ENCODE measurements around the gene FLAD1. TPM values are rescaled to one million over a fixed set of nuclear protein-coding genes. Genes with fewer than 3 reads are reported as not detected.

The FLAD1 gene
- total RNA-seq, 2 donors from 2014 or later = 31.5 to 35.3 TPM

DNA sequence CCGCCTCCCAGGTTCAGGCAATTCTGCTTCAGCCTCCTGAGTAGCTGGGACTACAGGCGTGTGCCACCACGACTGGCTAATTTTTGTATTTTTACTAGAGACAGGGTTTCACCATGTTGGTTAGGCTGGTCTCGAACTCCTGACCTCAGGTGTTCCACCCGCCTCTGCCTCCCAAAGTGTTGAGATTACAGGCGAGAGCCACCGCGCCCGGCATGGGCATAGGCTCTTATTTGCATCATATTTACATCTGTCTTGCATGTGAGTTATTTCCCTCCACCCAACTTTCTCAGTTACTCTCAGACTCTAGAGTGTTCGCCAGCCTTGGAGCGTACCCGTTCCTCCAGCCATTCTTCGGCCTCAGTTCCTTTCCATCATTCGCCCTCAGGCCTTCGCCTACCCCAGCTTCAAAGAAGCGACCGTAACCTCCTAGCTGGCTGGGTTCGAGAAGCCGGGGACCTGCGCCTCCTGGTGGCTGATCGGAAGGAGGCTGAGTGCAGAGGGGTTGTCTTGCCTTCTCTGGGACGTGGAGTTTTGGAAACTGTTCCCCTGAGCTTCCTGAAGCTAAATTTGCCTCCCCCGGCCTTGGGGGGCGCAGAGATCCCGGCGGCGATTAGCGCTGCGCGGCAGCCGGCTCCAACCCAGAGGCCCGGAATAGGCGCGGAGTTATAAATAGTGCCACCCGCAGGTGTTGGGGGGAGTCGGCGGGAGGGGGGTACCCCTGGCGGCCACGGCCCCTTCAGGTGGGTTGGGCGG lies 15.8 kb downstream of the FLAD1 start:
- intact Hi-C loops (cut with DNase I) = loop anchor here (5.0 kb wide), 1 partner anchor 37 kb away; the partner anchor contains the start of gene PYGO2

DNA sequence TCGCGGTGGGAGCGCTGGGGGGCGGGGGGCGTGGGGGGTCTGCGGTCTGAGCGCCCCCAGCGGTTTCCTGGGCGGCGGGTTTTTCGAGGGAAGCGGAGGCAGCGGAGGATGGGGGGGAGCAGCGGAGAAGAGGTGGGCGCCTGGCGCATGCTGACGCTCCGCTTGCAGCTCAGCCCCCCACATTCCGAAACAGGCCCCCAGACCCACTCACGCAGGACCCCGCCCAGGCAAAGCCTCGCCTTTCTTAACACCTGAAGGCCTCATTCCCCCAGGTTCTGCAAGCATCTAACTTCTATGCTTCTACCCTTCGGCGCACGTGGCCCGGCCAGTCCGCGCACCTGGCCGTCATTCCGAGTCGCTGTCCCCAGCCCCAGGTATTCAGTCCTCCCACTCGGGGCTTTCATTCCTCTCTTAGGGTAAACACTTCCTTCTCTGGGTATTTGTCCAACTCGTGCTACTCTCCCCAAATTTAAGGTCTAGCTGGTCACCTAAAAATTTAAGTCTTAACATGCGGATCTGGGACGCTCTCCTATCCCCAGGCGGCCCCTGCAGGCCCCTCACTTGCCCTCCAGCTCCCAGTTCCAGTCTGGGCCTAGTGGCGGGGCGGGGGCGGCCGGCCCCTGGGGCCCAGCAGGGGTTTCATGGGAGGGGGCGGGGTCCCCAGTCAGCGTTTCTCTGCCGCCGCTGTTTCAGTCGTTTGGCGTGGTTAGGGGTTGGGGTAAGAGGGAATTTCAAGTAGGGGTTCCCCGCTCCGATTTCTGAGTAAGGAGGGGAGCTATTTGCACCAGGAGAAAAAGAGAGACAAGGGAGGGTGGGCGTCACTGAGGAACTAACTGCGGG lies 16.6 kb downstream of the FLAD1 start:
- Histone ChIP-seq H3K4me1 (replicated peaks) (peaks cover 11% of the 10 kb centered on the region), H3K4me3 (peak overlapping the region; percentile 68 to 97), H3K9me3 (no peaks in the 10 kb centered on the region), H3K36me3 (no peaks in the 10 kb centered on the region), H3K27ac (peak overlapping the region; percentile 100), H3K27me3 (replicated peaks; ENCODE audit: insufficient read depth) (no peaks in the 10 kb centered on the region)
- DNase-seq (ENCODE audit: low spot score) = peak; percentile 57
- intact Hi-C loops (cut with DNase I) = loop anchor here (2.0 to 5.0 kb wide), 2 partner anchors 25 to 37 kb away; partner anchors contain the start of genes CKS1B and PYGO2
- 2% methylated on average over 46 of the region's 50 CpGs for WGBS
- peak; percentile 9 for TF ChIP-seq POLR2AphosphoS5 (IDR thresholded peaks at IDR 0.05)
- TF ChIP-seq, protein P1, sequence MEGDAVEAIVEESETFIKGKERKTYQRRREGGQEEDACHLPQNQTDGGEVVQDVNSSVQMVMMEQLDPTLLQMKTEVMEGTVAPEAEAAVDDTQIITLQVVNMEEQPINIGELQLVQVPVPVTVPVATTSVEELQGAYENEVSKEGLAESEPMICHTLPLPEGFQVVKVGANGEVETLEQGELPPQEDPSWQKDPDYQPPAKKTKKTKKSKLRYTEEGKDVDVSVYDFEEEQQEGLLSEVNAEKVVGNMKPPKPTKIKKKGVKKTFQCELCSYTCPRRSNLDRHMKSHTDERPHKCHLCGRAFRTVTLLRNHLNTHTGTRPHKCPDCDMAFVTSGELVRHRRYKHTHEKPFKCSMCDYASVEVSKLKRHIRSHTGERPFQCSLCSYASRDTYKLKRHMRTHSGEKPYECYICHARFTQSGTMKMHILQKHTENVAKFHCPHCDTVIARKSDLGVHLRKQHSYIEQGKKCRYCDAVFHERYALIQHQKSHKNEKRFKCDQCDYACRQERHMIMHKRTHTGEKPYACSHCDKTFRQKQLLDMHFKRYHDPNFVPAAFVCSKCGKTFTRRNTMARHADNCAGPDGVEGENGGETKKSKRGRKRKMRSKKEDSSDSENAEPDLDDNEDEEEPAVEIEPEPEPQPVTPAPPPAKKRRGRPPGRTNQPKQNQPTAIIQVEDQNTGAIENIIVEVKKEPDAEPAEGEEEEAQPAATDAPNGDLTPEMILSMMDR (IDR thresholded peaks at IDR 0.05) = no peak

More for the DNA sequence above, 15.8 kb downstream of the FLAD1 start:
- H3K4me1 ChIP-seq (replicated peaks) = peaks cover 11% of the 10 kb centered on the region
- peak overlapping the region; percentile 100 for H3K27ac ChIP-seq
- TF ChIP-seq, protein P1 (IDR thresholded peaks at IDR 0.05) = peak; percentile 72 to 90 (median 84)
- TF ChIP-seq POLR2A (IDR thresholded peaks at IDR 0.05) (no peak), POLR2AphosphoS5 (IDR thresholded peaks at IDR 0.05) (peak; percentile 28)
- no peaks in the 10 kb centered on the region for H3K9me3 ChIP-seq
- H3K36me3 ChIP-seq = no peaks in the 10 kb centered on the region
- peak overlapping the region; percentile 68 to 97 for H3K4me3 ChIP-seq
- 15% methylated on average over 36 of the region's 40 CpGs for WGBS
- peak; percentile 44 for DNase-seq (ENCODE audit: low spot score)
- no peaks in the 10 kb centered on the region for H3K27me3 ChIP-seq (replicated peaks; ENCODE audit: insufficient read depth)

DNA sequence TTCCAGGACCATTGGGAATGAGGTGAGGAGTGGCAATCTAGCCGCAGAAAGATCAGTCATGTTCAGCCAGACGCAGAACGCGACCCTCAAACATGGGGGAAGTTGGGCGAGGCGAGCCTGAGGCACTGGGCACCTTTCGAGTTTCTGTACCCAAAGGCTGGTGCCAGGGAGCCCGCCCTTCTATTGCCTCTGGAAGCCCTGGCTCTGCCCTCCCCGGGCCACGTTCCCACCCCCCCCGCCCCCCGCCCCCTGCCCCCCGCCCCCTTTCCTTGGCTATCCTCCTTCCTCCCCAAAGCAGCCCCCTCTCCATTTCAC lies 17.2 kb downstream of the FLAD1 start:
- intact Hi-C loops (cut with DNase I) = loop anchor here (2.0 kb wide), 1 partner anchor 26 kb away; the partner anchor contains the start of gene CKS1B
- peak; percentile 57 for DNase-seq (ENCODE audit: low spot score)
- peaks cover 11% of the 10 kb centered on the region for H3K4me1 ChIP-seq (replicated peaks)
- WGBS = 0% methylated on average over 10 of the region's 13 CpGs
- H3K27ac ChIP-seq = peak overlapping the region; percentile 100
- H3K36me3 ChIP-seq = no peaks in the 10 kb centered on the region
- H3K9me3 ChIP-seq = no peaks in the 10 kb centered on the region
- H3K27me3 ChIP-seq (replicated peaks; ENCODE audit: insufficient read depth) = no peaks in the 10 kb centered on the region
- H3K4me3 ChIP-seq = peak overlapping the region; percentile 68 to 97
- TF ChIP-seq, protein P1 (IDR thresholded peaks at IDR 0.05) = no peak
- no peak for TF ChIP-seq POLR2AphosphoS5 (IDR thresholded peaks at IDR 0.05)
- TF ChIP-seq POLR2A (IDR thresholded peaks at IDR 0.05) = no peak

DNA sequence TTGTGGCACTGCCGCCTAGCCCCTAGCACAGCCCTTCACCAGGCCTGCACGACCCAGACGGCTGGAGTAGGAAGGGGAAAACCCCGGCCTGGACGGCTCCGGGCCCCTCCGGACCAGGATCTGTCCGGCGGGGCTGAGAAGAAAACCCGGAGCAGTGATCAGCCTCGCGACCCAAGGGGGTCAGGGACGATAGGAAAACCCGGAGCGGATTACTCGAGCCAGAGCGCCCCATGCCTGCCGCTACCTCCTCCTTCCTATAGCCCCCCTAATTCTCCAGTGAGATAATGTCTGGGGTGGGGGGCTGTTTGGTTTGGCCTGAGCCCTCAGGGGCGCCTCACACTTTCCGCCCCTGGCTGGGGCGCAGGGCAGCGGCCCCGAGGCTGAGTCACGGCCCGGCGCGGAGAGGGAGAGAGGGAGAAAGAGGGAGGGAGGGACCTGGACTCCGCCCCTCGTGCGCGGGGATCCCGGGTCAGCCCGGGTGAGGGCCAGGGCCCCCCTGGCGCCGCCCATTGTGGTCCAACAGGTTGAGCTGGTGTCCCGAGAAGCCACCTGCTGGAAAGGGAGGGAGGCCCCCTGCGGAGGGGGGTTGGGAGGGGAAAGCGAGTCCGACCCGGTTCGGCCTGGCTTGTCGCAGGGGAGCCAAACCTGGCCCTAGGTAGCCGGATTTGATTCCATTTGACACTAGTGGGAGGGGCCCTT lies 17.7 kb downstream of the FLAD1 start:
- Histone ChIP-seq H3K4me1 (replicated peaks) (peaks cover 13% of the 10 kb centered on the region), H3K27me3 (replicated peaks; ENCODE audit: insufficient read depth) (no peaks in the 10 kb centered on the region), H3K27ac (peak overlapping the region; percentile 100), H3K36me3 (no peaks in the 10 kb centered on the region), H3K4me3 (peak overlapping the region; percentile 68 to 97), H3K9me3 (no peaks in the 10 kb centered on the region)
- WGBS = under 1% methylated on average over 37 of the region's 43 CpGs
- intact Hi-C loops (cut with DNase I) = loop anchor here (2.0 kb wide), 1 partner anchor 26 kb away; the partner anchor contains the start of gene CKS1B
- TF ChIP-seq POLR2AphosphoS5 (IDR thresholded peaks at IDR 0.05) (peak; percentile 94), POLR2A (IDR thresholded peaks at IDR 0.05) (peak; percentile 86)
- TF ChIP-seq, protein P1 (IDR thresholded peaks at IDR 0.05) = peak in 1 of 4 experiments; percentile 42
- peak; percentile 97 for DNase-seq (ENCODE audit: low spot score)
